Measurements from ENCODE around the gene ATP8A2. TPM values are rescaled to one million over a fixed set of nuclear protein-coding genes. Genes with fewer than 3 reads are reported as not detected.

The ATP8A2 gene
- total and polyA plus RNA-seq, 4 donors = 0.01 to 0.08 (median 0.05) TPM; not detected in 1

GRCh38 chr13:25904830-25905229 lies 533.1 kb downstream of the ATP8A2 start (continued):
- no peak for TF ChIP-seq REST (IDR thresholded peaks at IDR 0.05)
- TF ChIP-seq SP1 (IDR thresholded peaks at IDR 0.05) = no peak
- no peak for TF ChIP-seq HNF4G (IDR thresholded peaks at IDR 0.05)
- TF ChIP-seq MAX (IDR thresholded peaks at IDR 0.05) = no peak
- TF ChIP-seq FOXA2 (IDR thresholded peaks at IDR 0.05) = no peak
- no peak for TF ChIP-seq TAF1 (conservative IDR thresholded peaks at IDR 0.05)
- TF ChIP-seq EGR1 (IDR thresholded peaks at IDR 0.05; ENCODE audit: low read depth in 2 of 2) = no peak

GRCh38 chr13:25905611-25906010 lies 533.8 kb downstream of the ATP8A2 start:
- WGBS = 63% methylated on average over 5 of the region's 5 CpGs

GRCh38 chr13:25906191-25906661 lies 534.5 kb downstream of the ATP8A2 start:
- Histone ChIP-seq H3K9ac (ENCODE audit: low read depth in 1 of 2, low read length in 2 of 2) (no peak overlapping the region), H3K36me3 (ENCODE audit: control insufficient read depth in 4 of 4, insufficient read depth in 3 of 4, low read depth in 1 of 4, low read length in 3 of 4) (no peaks in the 10 kb centered on the region), H3K27ac (ENCODE audit: low read depth in 1 of 2, low read length in 2 of 2) (no peak overlapping the region), H3K4me3 (ENCODE audit: low read depth in 1 of 3, low read length in 3 of 3) (no peak overlapping the region), H3K4me1 (ENCODE audit: control insufficient read depth in 4 of 4, insufficient read depth in 4 of 4, low read length in 3 of 4) (no peaks in the 10 kb centered on the region), H3K27me3 (ENCODE audit: control insufficient read depth in 4 of 4, insufficient read depth in 4 of 4, low read length in 3 of 4) (peaks cover 0 to 7% (median 0%) of the 10 kb centered on the region in 4 donors), H3K9me3 (ENCODE audit: control insufficient read depth in 4 of 4, low read length in 3 of 4) (no peaks in the 10 kb centered on the region)
- TF ChIP-seq RAD21 (IDR thresholded peaks at IDR 0.05) (no peak), FOXA2 (IDR thresholded peaks at IDR 0.05) (no peak), JUND (IDR thresholded peaks at IDR 0.05) (no peak)
- WGBS = 60% methylated on average over 7 of the region's 7 CpGs
- no peak for DNase-seq (ENCODE audit: low spot score)

More at GRCh38 chr13:25905611-25906010, 533.8 kb downstream of the ATP8A2 start:
- no peak for DNase-seq (ENCODE audit: low spot score)
- no peaks in the 10 kb centered on the region for H3K36me3 ChIP-seq (ENCODE audit: control insufficient read depth in 4 of 4, insufficient read depth in 3 of 4, low read depth in 1 of 4, low read length in 3 of 4)
- no peaks in the 10 kb centered on the region for H3K9me3 ChIP-seq (ENCODE audit: control insufficient read depth in 4 of 4, low read length in 3 of 4)
- TF ChIP-seq NR2F2 (IDR thresholded peaks at IDR 0.05) (no peak), REST (IDR thresholded peaks at IDR 0.05) (no peak), RXRA (IDR thresholded peaks at IDR 0.05) (no peak)
- peaks cover 0 to 4% (median 0%) of the 10 kb centered on the region in 4 donors for H3K27me3 ChIP-seq (ENCODE audit: control insufficient read depth in 4 of 4, insufficient read depth in 4 of 4, low read length in 3 of 4)
- H3K4me1 ChIP-seq (ENCODE audit: control insufficient read depth in 4 of 4, insufficient read depth in 4 of 4, low read length in 3 of 4) = no peaks in the 10 kb centered on the region
- H3K4me3 ChIP-seq (ENCODE audit: low read depth in 1 of 3, low read length in 3 of 3) = no peak overlapping the region
- H3K9ac ChIP-seq (ENCODE audit: low read depth in 1 of 2, low read length in 2 of 2) = no peak overlapping the region
- H3K27ac ChIP-seq (ENCODE audit: low read depth in 1 of 2, low read length in 2 of 2) = no peak overlapping the region

Measured in liver (tissue), 9 donors.